GM21360 (cell line): Measurements from ENCODE around the gene PTMA.
"Not testable (repeated sequence)": the region's sequence is repeated elsewhere in the genome, so short reads cannot be mapped to it uniquely, and the experiment has no call there.

Experiments
- ATAC-seq: cut with Tn5 transposase; IDR thresholded peaks from one replicate; pipeline ENCODE4 v1.9.1; 2021; ENCODE audit warnings: mild to moderate bottlenecking, moderate library complexity; ENCODE audit not compliant: unreplicated experiment

PTMA gene, protein sequence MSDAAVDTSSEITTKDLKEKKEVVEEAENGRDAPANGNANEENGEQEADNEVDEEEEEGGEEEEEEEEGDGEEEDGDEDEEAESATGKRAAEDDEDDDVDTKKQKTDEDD

DNA sequence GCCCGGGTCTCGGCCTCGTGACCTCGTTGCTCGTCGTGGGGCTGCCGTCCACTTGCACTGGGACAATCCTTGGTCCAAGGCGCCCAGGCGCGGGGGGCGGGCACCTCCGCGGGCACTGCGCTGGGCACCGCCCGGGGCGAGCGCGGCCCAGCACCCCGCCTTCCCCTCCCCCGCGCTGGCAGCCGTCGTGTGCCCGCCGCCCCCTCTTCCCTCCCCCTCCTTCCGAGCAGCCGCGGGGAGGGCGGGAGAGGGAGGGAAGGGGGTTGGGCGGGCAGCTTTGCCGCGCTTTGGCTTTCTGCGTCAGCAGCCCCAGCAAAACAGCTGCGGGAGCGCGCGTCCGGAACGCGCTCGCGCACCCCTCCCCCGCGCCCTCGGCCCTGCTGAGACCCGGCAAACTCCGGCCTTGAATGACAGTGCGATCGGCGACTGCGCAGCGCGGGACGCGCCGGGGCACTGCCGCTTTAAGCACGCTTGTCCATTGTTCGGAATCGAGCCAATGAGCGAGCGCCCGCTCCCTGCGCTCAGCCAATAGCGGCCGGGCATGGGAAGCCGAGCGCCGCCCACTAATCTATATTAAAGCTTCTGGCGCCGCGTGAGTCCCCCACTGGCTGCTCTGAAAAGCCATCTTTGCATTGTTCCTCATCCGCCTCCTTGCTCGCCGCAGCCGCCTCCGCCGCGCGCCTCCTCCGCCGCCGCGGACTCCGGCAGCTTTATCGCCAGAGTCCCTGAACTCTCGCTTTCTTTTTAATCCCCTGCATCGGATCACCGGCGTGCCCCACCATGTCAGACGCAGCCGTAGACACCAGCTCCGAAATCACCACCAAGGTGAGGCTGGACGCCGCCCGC lies at the start of gene PTMA:
Gene PTMA (plus strand): TSS at position 599 of the 846 bp plus-strand sequence. CDS start 182 bp downstream, at position 781.
- peak; percentile 56 for ATAC-seq

DNA sequence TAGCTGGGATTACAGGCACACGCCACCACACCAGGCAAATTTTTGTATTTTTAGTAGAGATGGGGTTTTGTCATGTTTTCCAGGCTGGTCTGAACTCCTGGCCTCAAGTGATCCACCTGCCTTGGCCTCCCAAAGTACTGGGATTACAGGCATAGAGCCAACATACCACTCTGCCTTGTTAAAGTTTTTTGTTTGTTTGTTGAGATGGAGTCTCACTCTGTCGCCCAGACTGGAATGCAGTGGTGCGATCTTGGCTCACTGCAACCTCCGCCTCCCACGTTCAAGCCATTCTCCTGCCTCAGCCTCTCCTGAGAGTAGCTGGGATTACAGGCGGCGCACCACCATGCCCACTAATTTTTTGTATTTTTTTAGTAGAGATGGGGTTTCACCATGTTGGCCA lies 48.3 kb upstream of the PTMA start:
- not testable (repeated sequence) for ATAC-seq

GRCh38 chr2:231660860-231661259 lies 47.5 kb upstream of the PTMA start:
- no peak for ATAC-seq

DNA sequence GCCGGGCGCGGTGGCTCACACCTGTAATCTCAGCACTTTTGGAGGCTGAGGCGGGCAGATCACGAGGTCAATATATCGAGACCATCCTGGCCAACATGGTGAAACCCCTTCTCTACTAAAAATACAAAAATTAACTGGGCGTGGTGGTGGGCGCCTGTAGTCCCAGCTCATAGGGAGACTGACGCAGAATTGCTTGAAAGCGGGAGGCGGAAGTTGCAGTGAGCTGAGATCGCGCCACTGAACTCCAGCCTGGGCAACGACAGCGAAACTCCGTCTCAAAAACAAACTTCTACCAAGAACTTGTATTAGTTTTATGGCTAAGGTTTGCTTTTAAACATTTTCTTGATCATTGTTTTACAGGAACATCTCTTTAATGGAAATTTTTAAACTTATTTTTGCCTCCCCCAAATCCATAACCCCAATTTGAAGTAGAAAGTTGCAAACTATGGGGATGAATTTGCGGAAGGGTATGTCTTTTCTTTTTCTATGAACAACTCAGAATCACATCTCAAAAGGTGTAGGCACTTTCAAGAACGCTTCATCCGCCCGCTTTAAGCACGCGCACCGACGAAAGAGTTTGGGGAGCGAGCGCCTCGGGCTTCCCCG lies 46.8 kb upstream of the PTMA start:
- ATAC-seq, result no peak

GRCh38 chr2:231662028-231662810 lies 46.1 kb upstream of the PTMA start:
- peak; percentile 55 for ATAC-seq

- no peak for ATAC-seq
Measured at GRCh38 chr2:231662811-231663457, 45.4 kb upstream of the PTMA start.

DNA sequence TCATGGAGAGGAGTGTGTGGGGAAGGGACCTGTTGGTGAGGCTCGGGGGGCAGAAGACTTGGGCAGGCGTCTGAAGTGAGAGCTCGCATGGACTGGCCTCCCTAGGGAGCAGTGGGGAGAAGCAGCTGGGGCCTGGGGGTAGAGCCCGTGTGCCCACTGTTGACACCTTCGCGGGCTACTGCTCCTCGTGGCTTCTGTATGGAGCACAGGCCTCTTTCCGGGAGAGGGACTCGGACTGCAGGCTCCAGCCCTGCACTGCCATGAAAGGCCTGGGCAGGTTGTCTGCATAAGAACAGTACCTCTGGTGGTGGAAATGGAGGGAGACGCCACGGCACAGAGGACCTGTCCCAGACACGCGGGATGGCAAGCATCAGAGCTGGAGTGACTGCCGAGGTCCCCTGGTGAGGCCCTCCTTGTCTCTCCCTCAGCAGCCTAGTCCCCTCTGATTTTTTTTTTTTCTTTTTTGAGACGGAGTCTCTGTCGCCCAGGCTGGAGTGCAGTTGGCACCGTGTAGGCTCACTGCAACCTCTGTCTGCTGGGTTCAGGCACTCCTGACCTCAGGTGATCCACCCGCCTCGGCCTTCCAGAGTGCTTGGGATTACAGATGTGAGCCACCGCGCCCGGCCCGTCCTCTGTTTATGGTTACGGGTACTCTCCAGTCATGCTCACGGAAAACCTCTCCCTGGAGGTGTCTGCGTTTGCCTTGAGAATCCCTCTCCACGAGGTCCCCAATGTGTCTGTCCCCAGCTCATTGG lies 44.7 kb upstream of the PTMA start:
- ATAC-seq, result no peak

DNA sequence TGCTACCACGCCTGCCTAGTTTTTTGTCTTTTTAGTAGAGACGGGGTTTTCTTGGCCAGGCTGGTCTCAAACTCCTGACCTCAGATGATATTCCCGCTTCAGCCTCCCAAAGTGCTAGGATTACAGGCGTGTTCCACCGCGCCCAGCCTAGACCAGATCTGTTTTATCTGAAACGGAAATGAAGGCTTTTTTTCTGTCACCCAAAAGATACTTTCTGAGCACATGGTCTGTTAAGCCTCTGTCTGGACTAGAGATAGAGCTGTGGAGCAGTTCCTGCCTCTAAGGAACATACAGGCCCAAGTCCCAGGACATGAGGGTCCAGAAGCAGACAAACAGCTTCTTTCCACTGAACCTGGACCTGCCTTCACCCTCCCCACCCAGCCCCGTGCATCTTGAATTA lies 43.6 kb upstream of the PTMA start:
- no peak for ATAC-seq

- no peak for ATAC-seq
Measured at GRCh38 chr2:231665245-231666170, 42.8 kb upstream of the PTMA start.

- ATAC-seq, result peak; percentile 42
Measured at GRCh38 chr2:231666171-231667095, 41.9 kb upstream of the PTMA start.

GRCh38 chr2:231667096-231667427 lies 41.3 kb upstream of the PTMA start:
- no peak for ATAC-seq

DNA sequence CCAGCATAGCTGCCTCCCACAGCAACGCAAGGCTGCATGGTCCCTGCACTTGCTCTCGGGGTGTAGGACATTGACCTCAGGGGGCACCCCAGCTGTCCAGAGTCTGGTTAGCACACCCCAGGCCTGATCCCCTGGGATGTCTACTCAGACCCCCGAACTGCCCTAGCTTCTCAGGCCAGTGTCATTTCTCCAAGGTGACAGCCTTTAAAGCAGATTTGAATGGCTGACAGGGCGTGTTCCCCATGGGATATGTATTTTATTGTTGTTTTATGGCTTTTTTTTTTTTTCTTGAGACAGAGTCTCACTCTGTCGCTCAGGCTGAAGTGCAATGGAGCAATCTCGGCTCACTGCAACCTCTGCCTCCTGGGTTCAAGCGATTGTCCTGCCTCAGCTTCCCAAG lies 40.8 kb upstream of the PTMA start:
- no peak for ATAC-seq

- no peak for ATAC-seq
Measured at GRCh38 chr2:231668981-231669380, 39.3 kb upstream of the PTMA start.

DNA sequence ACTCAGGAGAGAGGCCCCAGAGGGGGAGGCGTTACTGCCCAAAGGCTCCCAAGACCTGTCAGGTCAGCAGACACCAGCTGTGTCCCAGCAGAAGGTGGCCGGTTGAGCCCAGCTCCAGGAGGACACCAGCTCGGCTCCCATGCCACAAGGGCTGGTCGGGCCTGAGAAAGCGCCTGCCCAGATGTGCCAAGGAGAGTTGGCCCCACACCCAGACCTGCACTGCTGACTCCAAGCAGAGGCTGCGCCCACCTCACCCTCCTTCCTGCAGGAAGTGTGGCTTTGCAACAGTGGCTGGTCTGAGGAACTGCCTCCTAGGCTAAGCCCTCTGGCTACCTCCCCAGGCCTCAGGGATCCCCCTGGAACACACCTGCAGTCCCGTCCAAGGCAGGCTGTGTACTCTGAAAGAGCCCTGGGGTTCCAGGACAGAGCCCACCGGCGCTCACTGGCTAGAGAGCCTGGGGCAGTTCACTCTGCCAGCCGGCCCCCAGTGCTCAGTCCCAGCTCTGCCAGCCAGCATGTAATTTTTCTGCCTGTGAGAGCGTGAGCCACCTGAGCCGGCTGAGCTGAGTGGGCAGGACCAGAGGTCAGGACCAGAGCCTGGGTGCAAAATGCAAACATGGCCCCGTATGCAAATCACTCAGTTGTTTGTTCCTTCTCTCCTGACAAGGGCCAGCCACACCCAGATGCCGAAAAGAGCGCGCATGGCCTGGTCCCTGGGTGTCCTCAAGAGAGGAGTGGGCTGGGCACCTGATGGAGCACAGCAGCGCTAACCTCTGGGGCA lies 36.9 kb upstream of the PTMA start:
- peak; percentile 28 for ATAC-seq

DNA sequence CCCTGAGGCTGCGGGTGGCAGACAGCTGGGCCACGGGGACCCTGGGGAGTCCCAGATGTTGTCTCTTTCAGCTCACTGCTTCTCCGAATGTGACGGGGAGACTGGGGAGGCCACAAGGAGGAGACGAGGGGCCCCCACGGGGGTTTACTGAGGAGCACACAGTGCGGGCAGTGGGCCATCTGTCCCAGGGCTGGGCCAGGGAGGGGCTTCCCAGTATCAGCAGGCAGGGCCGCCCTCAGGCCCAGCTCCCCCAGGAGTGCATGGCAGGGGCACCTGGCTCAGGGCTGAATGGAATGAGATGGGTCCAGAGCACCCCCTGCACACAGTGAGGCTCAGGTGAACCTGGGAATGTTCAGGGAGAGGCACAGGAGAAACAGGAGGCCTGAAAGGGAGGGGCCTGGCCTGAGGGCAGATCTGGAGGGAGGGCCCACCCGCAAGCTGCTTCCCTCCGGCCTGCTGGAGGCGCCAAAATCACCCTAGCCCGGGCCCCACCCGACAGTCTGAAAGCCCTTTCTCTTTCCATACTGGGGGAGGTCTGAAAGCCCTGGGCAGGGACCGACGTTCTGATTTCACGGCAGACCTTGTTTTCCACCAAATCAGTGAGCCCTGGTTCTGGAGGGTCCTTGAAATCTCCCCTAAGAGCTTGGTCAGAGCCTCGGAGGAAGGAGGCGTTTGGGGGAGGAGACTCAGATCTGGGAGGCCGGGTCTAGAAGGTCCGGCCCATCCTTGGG lies 35.5 kb upstream of the PTMA start:
- peak; percentile 40 for ATAC-seq

DNA sequence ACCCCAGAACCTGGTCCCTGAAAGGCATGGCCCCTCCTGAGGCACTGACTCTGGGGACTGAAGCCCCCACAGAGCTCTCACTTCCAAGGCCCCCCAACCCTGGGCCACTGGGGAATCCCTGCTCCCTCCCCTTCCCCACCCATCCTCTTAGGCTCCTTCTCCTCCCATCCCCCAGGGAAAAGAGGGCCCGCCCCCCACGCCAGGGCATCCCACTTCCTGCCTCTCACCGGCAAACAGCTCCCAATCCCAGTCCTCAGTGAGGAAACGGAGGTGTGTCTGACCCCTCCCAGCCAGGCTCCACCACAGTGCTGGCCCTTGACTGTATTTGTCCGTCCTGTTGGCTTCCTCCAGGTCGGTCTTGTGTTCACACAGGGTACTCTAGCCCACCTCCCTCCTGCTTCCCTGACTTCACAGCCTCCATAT lies 35.0 kb upstream of the PTMA start:
- no peak for ATAC-seq
